SK-N-MC (cell line): Measurements from ENCODE around the gene MMP14.
A peak's percentile ranks its signal among the peaks of the same experiment; 100 is the strongest.

Source experiments
- DNase-seq: peaks from one replicate; pipeline ENCODE4 v3.0.0-alpha.2; 2011; ENCODE audit warnings: low read depth, low spot score
- H3K27ac ChIP-seq: fragments of 200-600 bp; sonication (generic); 2 replicates; pipeline ENCODE4 v1.5.1; 2016; ENCODE audit warnings: mixed run types
- H3K36me3 ChIP-seq: fragments of 200-600 bp; sonication (generic); 2 replicates; pipeline ENCODE4 v1.6.1; 2017; ENCODE audit warnings: antibody characterized with exemption, low read length, mixed read lengths; ENCODE audit not compliant: insufficient read depth
- H3K4me3 ChIP-seq: fragments of 200-600 bp; sonication (generic); 2 replicates; pipeline ENCODE4 v1.5.1; 2016
- H3K9ac ChIP-seq: fragments of 200-600 bp; sonication (generic); 2 replicates; pipeline ENCODE4 v1.8.0; 2017; ENCODE audit warnings: mixed run types, mixed read lengths; ENCODE audit not compliant: insufficient read length
- H3K9me3 ChIP-seq: fragments of 200-600 bp; sonication (generic); 2 replicates; pipeline ENCODE4 v1.6.1; 2017; ENCODE audit warnings: low read depth, mild to moderate bottlenecking, antibody characterized with exemption, low read length, moderate library complexity, mixed read lengths
- EZH2 ChIP-seq: fragments of 200-600 bp; sonication (generic); IDR thresholded peaks from one replicate; pipeline ENCODE4 v1.6.1; 2017; ENCODE audit warnings: antibody characterized with exemption
- FOXP2 ChIP-seq: optimal IDR thresholded peaks from 2 replicates; pipeline ENCODE3; 2011; ENCODE audit warnings: mild to moderate bottlenecking, moderate library complexity; ENCODE audit not compliant: insufficient read depth; ENCODE audit errors: extremely low read length, control extremely low read depth
- POLR2AphosphoS5 ChIP-seq: IDR thresholded peaks from 2 replicates; pipeline ENCODE4 v1.6.1; 2012; ENCODE audit warnings: mild to moderate bottlenecking, low read depth, low read length, borderline replicate concordance

MMP14 gene

GRCh38 chr14:22837114-22837749 is 847 bp downstream of the MMP14 start:
- Histone ChIP-seq H3K4me3 (peak overlapping the region; percentile 92), H3K9me3 (no peaks in the 10 kb centered on the region), H3K36me3 (peaks cover 36% of the 10 kb centered on the region; the same call in 1 of the 2 replicates), H3K9ac (peak overlapping the region; percentile 94), H3K27ac (peak overlapping the region; percentile 92)
- DNase-seq: no peak
- TF ChIP-seq POLR2AphosphoS5: no peak; the same call in 1 of the 2 replicates
- no peak for TF ChIP-seq EZH2
- TF ChIP-seq FOXP2: no peak

- Histone ChIP-seq H3K27ac (peak overlapping the region; percentile 92), H3K9ac (peak overlapping the region; percentile 94), H3K9me3 (no peaks in the 10 kb centered on the region), H3K36me3 (peaks cover 43% of the 10 kb centered on the region), H3K4me3 (peak overlapping the region; percentile 92)
- TF ChIP-seq EZH2: no peak
- no peak for TF ChIP-seq POLR2AphosphoS5
- no peak for TF ChIP-seq FOXP2
- no peak for DNase-seq
These were observed 1.6 kb downstream of the MMP14 start for GRCh38 chr14:22837750-22838538.

- Histone ChIP-seq H3K9me3 (no peaks in the 10 kb centered on the region), H3K4me3 (peak overlapping the region; percentile 92), H3K36me3 (peaks cover 47% of the 10 kb centered on the region), H3K27ac (no peak overlapping the region; the same call in 1 of the 2 replicates), H3K9ac (peak overlapping the region; percentile 25)
- TF ChIP-seq FOXP2 (no peak), EZH2 (no peak), POLR2AphosphoS5 (no peak)
- no peak for DNase-seq
These were observed 2.3 kb downstream of the MMP14 start for GRCh38 chr14:22838631-22839041.

GRCh38 chr14:22839159-22839779 is 2.9 kb downstream of the MMP14 start:
- no peak for DNase-seq
- TF ChIP-seq POLR2AphosphoS5 (no peak), EZH2 (no peak), FOXP2 (no peak)
- H3K27ac ChIP-seq: no peak overlapping the region; the same call in 1 of the 2 replicates
- no peak overlapping the region; the same call in 1 of the 2 replicates for H3K4me3 ChIP-seq
- H3K9me3 ChIP-seq: no peaks in the 10 kb centered on the region
- no peak overlapping the region for H3K9ac ChIP-seq
- peaks cover 44% of the 10 kb centered on the region for H3K36me3 ChIP-seq

GRCh38 chr14:22841311-22841710 is 4.9 kb downstream of the MMP14 start:
- Histone ChIP-seq H3K9ac (no peak overlapping the region), H3K4me3 (no peak overlapping the region), H3K9me3 (no peaks in the 10 kb centered on the region), H3K36me3 (peaks cover 58% of the 10 kb centered on the region), H3K27ac (no peak overlapping the region)
- no peak for TF ChIP-seq EZH2
- no peak for TF ChIP-seq POLR2AphosphoS5
- TF ChIP-seq FOXP2: no peak
- DNase-seq: no peak

GRCh38 chr14:22841769-22842168 is 5.4 kb downstream of the MMP14 start:
- H3K9ac ChIP-seq: no peak overlapping the region
- H3K36me3 ChIP-seq: peaks cover 61% of the 10 kb centered on the region
- TF ChIP-seq POLR2AphosphoS5 (no peak), FOXP2 (no peak), EZH2 (no peak)

GRCh38 chr14:22842211-22843122 is 6.1 kb downstream of the MMP14 start:
- H3K36me3 ChIP-seq: peaks cover 61% of the 10 kb centered on the region

More at GRCh38 chr14:22841769-22842168, 5.4 kb downstream of the MMP14 start:
- DNase-seq: no peak
- no peaks in the 10 kb centered on the region for H3K9me3 ChIP-seq
- H3K4me3 ChIP-seq: no peak overlapping the region
- no peak overlapping the region for H3K27ac ChIP-seq

More at GRCh38 chr14:22842211-22843122, 6.1 kb downstream of the MMP14 start:
- H3K9ac ChIP-seq: no peak overlapping the region
- H3K4me3 ChIP-seq: no peak overlapping the region
- no peaks in the 10 kb centered on the region for H3K9me3 ChIP-seq
- no peak overlapping the region for H3K27ac ChIP-seq
- DNase-seq: no peak
- TF ChIP-seq POLR2AphosphoS5 (no peak), EZH2 (no peak), FOXP2 (no peak)
